HepG2 (cell line): ENCODE results near the gene ZNF23. TPM values are rescaled to one million over a fixed set of nuclear protein-coding genes. Genes with fewer than 3 reads are reported as not detected.

ENCODE experiments used
- ATAC-seq: fragments of 200-7000 bp; cut with Tn5 transposase; 3 replicates; pipeline ENCODE4 v1.9.1; 2020; ENCODE audit warnings: mild to moderate bottlenecking, moderate library complexity
- BruUV-seq: library from RNA; stranded (reverse); fragments of 400-500 nt; replicated peaks from 2 replicates; lab custom pipeline; 2021; lab: Mats Ljungman, UMichigan
- CTCF ChIA-PET: fragments of 300-600 bp; formaldehyde crosslinking; extraction: SDS; loops from one replicate; lab custom pipeline; 2021; ENCODE audit warnings: low total read pairs, inconsistent platforms, low intra/inter-chr PET ratio; lab: Yijun Ruan, JAX
- POLR2A ChIA-PET: fragments of 350-600 bp; sonication (Branson Sonifier 250); formaldehyde crosslinking; loops from one replicate; lab custom pipeline; 2020; ENCODE audit warnings: antibody characterized with exemption, inconsistent platforms; lab: Yijun Ruan, JAX
- DNase-seq: peaks from one replicate; pipeline ENCODE4 v3.0.0-alpha.2; 2015; ENCODE audit warnings: low spot score
- FAIRE-seq: peaks from 3 replicates; lab custom pipeline; 2011; peaks lifted over from hg19 to GRCh38; lab: Jason Lieb, UNC
- H2AFZ ChIP-seq: one replicate; pipeline ENCODE4 v1.6.1; 2011; ENCODE audit warnings: low read length, inconsistent platforms
- H3K27ac ChIP-seq: fragments of 300-600 bp; 3 replicates; pipeline ENCODE4 v1.8.0; 2011; ENCODE audit warnings: mixed run types, mild to moderate bottlenecking, mixed read lengths, low read length, inconsistent platforms; ENCODE audit not compliant: insufficient read depth; ENCODE audit errors: extremely low read length
- H3K27me3 ChIP-seq, 2 experiments: fragments of 200-600 bp in 1 of 2; 2 replicates in 1 of 2; 3 replicates in 1 of 2; pipeline versions ENCODE4 v1.6.0 to v1.8.0; 2011; ENCODE audit warnings: low read length in 2 of 2, mild to moderate bottlenecking in 2 of 2, moderate library complexity in 2 of 2, inconsistent platforms in 1 of 2; ENCODE audit not compliant: insufficient read depth in 2 of 2, control insufficient read depth in 1 of 2
- H3K36me3 ChIP-seq, 2 experiments: fragments of 200-600 bp in 1 of 2; replicated peaks in 1 of 2; 2 replicates in 1 of 2; 3 replicates in 1 of 2; pipeline versions ENCODE4 v1.5.1 to v1.8.0; 2011; ENCODE audit warnings: low read length in 2 of 2, inconsistent platforms in 1 of 2; ENCODE audit not compliant: insufficient read depth in 2 of 2, control insufficient read depth in 1 of 2
- H3K4me1 ChIP-seq: 2 replicates; pipeline ENCODE4 v1.5.1; 2012; ENCODE audit warnings: low read length, inconsistent platforms; ENCODE audit not compliant: insufficient read depth
- H3K4me2 ChIP-seq: 2 replicates; pipeline ENCODE4 v1.6.0; 2011; ENCODE audit warnings: low read depth, low read length, inconsistent platforms
- H3K4me3 ChIP-seq, 3 experiments: fragments of 200-600 bp in 1 of 3; sonication (generic), shearing (Covaris generic) in 1 of 3; replicated peaks in 1 of 3; 2 replicates each; pipeline ENCODE4 v1.5.1; 2011 to 2016; ENCODE audit warnings: low read length in 3 of 3, inconsistent platforms in 2 of 3, low read depth in 2 of 3, mild to moderate bottlenecking in 2 of 3, control low read depth in 1 of 3, mixed read lengths in 1 of 3; ENCODE audit not compliant: insufficient read depth in 1 of 3
- H3K79me2 ChIP-seq: one replicate; pipeline ENCODE4 v1.6.1; 2011; ENCODE audit warnings: low read length, inconsistent platforms; ENCODE audit not compliant: insufficient read depth
- H3K9ac ChIP-seq: 2 replicates; pipeline ENCODE4 v1.6.0; 2011; ENCODE audit warnings: mild to moderate bottlenecking, low read depth, low read length, inconsistent platforms; ENCODE audit not compliant: insufficient read depth
- H3K9me3 ChIP-seq: 2 replicates; pipeline ENCODE4 v1.5.1; 2012; ENCODE audit warnings: mild to moderate bottlenecking, low read length
- H4K20me1 ChIP-seq: 2 replicates; pipeline ENCODE4 v1.6.0; 2011; ENCODE audit warnings: inconsistent platforms, mild to moderate bottlenecking, low read length, moderate library complexity; ENCODE audit not compliant: insufficient read depth
- BCLAF1 ChIP-seq: fragments of 450-650 bp; IDR thresholded peaks from 2 replicates; pipeline ENCODE4 v1.6.1; 2017; ENCODE audit warnings: mild to moderate bottlenecking
- NKX3-1 ChIP-seq: sonication (generic); formaldehyde crosslinking; IDR thresholded peaks from 2 replicates; pipeline ENCODE4 v1.5.0; 2020; ENCODE audit warnings: missing genetic modification reagents
- ZFX ChIP-seq: sonication (generic); formaldehyde crosslinking; IDR thresholded peaks from 2 replicates; pipeline ENCODE4 v1.4.0; 2020; ENCODE audit warnings: mild to moderate bottlenecking, low read depth, missing genetic modification reagents, moderate library complexity
- ZNF589 ChIP-seq: sonication (generic); formaldehyde crosslinking; conservative IDR thresholded peaks from 2 replicates; pipeline ENCODE4 v1.8.0; 2022; ENCODE audit warnings: mild to moderate bottlenecking, moderate library complexity, missing genetic modification reagents
- ZNF646 ChIP-seq: sonication (generic); formaldehyde crosslinking; IDR thresholded peaks from 2 replicates; pipeline ENCODE4 v1.9.0; 2021; ENCODE audit warnings: mild to moderate bottlenecking, missing genetic modification reagents
- WGBS: methylation state at CpG from one replicate; pipeline ENCODE4 v1.1.6; 2017; ENCODE audit warnings: low lambda C conversion rate; 5-methylcytosine and 5-hydroxymethylcytosine counted together
- in situ Hi-C: cut with HindIII; loops from 2 replicates; pipeline ENCODE4 v1.10.0; 2017; ENCODE audit warnings: low pct_unique_long_range_greater_than_20kb; ENCODE audit not compliant: extremely low pct_ligation_motif_present
- intact Hi-C: fragments of 100-400 bp; cut with micrococcal nuclease; formaldehyde crosslinking; loops from one replicate; pipeline ENCODE4 v1.10.0; 2022; ENCODE audit not compliant: unreplicated experiment
- polyA plus RNA-seq, 8 experiments: library from polyadenylated mRNA; depleted of rRNA in 3 of 8; stranded (reverse) in 7 of 8; unstranded in 1 of 8; fragments of >200 nt; fragmentation: Illumina TruSeq in 4 of 8; extraction: Trizol in 4 of 8; gene quantifications; 2 replicates each; pipeline versions ENCODE4 v1.2.1 to v1.2.3, GENCODE V29; 2011 to 2016; ENCODE audit warnings: low read depth in 4 of 8, missing spikeins in 1 of 8, mixed read lengths in 1 of 8; ENCODE audit not compliant: insufficient read depth in 1 of 8
- total RNA-seq, 5 experiments: library from RNA; depleted of rRNA; stranded (reverse); fragments of >200 nt; fragmentation: Illumina TruSeq; extraction: Trizol; gene quantifications; 2 replicates each; pipeline ENCODE4 v1.2.3, GENCODE V29; 2016; ENCODE audit warnings: low read depth in 1 of 5
- TF ChIP-seq, protein P1 (sequence below): sonication (generic); formaldehyde crosslinking; IDR thresholded peaks from 2 replicates; pipeline ENCODE4 v1.5.0; 2020; ENCODE audit warnings: mild to moderate bottlenecking, missing genetic modification reagents

ZNF23 gene
- total and polyA plus RNA-seq, 2 of the 13 experiments (the other 11 are each of a cell fraction or from before 2014, with no cell fraction given), result 8.6 to 12.2 TPM

- peak; percentile 13 for ATAC-seq
- Histone ChIP-seq H3K4me1 (peaks cover 8% of the 10 kb centered on the region), H3K27me3 (peaks cover 2 to 17% of the 10 kb centered on the region in 2 experiments; a peak in 4 of 5 replicates), H4K20me1 (no peaks in the 10 kb centered on the region), H3K9me3 (no peaks in the 10 kb centered on the region), H3K4me2 (peak within 1 kb of the TSS; percentile 38), H3K9ac (no peak within 1 kb of the TSS), H3K36me3 (no peaks in the 10 kb centered on the region), H3K27ac (no peak within 1 kb of the TSS), H3K4me3 (no peak within 1 kb of the TSS), H2AFZ (no peak within 1 kb of the TSS), H3K79me2 (no peaks in the 10 kb centered on the region)
- intact Hi-C loops, result no loop called here
- DNase-seq, result no peak
- in situ Hi-C loops, result loop anchor here (10.0 kb wide), 1 partner anchor 53 kb away; no protein-coding TSS in a partner anchor
- 54% methylated on average over 12 of the region's 13 CpGs for WGBS
- ChIA-PET CTCF (interaction anchor here (1.1 to 3.1 kb wide), 4 partner anchors 29 to 169 kb away, joined by 5 to 53 read pairs (median 16); no protein-coding TSS in a partner anchor), POLR2A (no interaction called here)
- no peak for FAIRE-seq
- BruUV-seq, result no TSS peak
- no peak for TF ChIP-seq BCLAF1
- TF ChIP-seq ZFX (CRISPR knock-in tag), result no peak
- TF ChIP-seq, protein P1, sequence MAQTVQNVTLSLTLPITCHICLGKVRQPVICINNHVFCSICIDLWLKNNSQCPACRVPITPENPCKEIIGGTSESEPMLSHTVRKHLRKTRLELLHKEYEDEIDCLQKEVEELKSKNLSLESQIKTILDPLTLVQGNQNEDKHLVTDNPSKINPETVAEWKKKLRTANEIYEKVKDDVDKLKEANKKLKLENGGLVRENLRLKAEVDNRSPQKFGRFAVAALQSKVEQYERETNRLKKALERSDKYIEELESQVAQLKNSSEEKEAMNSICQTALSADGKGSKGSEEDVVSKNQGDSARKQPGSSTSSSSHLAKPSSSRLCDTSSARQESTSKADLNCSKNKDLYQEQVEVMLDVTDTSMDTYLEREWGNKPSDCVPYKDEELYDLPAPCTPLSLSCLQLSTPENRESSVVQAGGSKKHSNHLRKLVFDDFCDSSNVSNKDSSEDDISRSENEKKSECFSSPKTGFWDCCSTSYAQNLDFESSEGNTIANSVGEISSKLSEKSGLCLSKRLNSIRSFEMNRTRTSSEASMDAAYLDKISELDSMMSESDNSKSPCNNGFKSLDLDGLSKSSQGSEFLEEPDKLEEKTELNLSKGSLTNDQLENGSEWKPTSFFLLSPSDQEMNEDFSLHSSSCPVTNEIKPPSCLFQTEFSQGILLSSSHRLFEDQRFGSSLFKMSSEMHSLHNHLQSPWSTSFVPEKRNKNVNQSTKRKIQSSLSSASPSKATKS (CRISPR knock-in tag), result no peak
- TF ChIP-seq NKX3-1 (CRISPR knock-in tag), result no peak
- no peak for TF ChIP-seq ZNF646 (CRISPR knock-in tag)
- TF ChIP-seq ZNF589, result no peak
Measured at GRCh38 chr16:71442051-71442440, 20.0 kb downstream of the ZNF23 start, which contains the start of gene TLE7. TLE7 (minus strand) TSS chr16:71442054; CDS start chr16:71433324, 8,730 bp downstream.
